ENCODE measurements around the gene RERE.
A peak's percentile ranks its signal among the peaks of the same experiment; 100 is the strongest.

The RERE gene

DNA sequence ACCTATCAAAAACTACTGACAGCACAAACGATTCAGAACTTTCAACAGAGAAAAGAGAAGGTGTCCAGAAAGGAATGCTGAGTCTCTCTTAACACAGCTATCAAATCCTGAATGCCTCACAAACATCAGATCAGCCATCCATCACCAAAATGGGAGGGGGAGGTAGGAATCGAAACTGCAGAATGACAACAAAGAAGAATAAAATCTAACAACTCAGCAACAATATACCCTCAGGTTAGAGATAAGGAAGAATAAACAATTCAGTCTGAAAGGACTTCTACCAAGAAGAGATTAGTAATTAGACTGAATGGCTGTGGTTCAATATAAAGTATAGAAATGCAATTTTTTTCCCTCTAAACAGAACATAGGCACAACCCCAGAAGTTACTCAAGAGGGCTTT is 94.4 kb downstream of the RERE start:
- Histone ChIP-seq H3K36me3 (ENCODE audit: control insufficient read depth in 2 of 2, insufficient read depth in 2 of 2, low read length in 2 of 2) (no peaks in the 10 kb centered on the region), H3K27ac (ENCODE audit: low read depth in 2 of 2, low read length in 2 of 2) (no peak overlapping the region), H3K4me3 (ENCODE audit: low read length in 2 of 2) (no peak overlapping the region), H3K9me3 (ENCODE audit: control insufficient read depth in 2 of 2, low read length in 2 of 2) (no peaks in the 10 kb centered on the region), H3K27me3 (ENCODE audit: control insufficient read depth in 2 of 2, insufficient read depth in 2 of 2, low read length in 2 of 2) (no peaks in the 10 kb centered on the region), H3K9ac (ENCODE audit: low read depth in 1 of 2, low read length in 2 of 2) (no peak overlapping the region), H3K4me1 (ENCODE audit: control insufficient read depth in 2 of 2, insufficient read depth in 2 of 2, low read length in 2 of 2) (peaks cover 0 to 2% of the 10 kb centered on the region in 2 donors)

GRCh38 chr1:8722366-8722765 is 95.1 kb downstream of the RERE start:
- Histone ChIP-seq H3K9ac (ENCODE audit: low read depth in 1 of 2, low read length in 2 of 2) (no peak overlapping the region), H3K4me1 (ENCODE audit: control insufficient read depth in 2 of 2, insufficient read depth in 2 of 2, low read length in 2 of 2) (no peaks in the 10 kb centered on the region), H3K4me3 (ENCODE audit: low read length in 2 of 2) (no peak overlapping the region), H3K9me3 (ENCODE audit: control insufficient read depth in 2 of 2, low read length in 2 of 2) (no peaks in the 10 kb centered on the region), H3K36me3 (ENCODE audit: control insufficient read depth in 2 of 2, insufficient read depth in 2 of 2, low read length in 2 of 2) (no peaks in the 10 kb centered on the region), H3K27me3 (ENCODE audit: control insufficient read depth in 2 of 2, insufficient read depth in 2 of 2, low read length in 2 of 2) (no peaks in the 10 kb centered on the region), H3K27ac (ENCODE audit: low read depth in 2 of 2, low read length in 2 of 2) (no peak overlapping the region)

GRCh38 chr1:8721679-8722324 is 95.6 kb downstream of the RERE start:
- Histone ChIP-seq H3K27ac (ENCODE audit: low read depth in 2 of 2, low read length in 2 of 2) (no peak overlapping the region), H3K27me3 (ENCODE audit: control insufficient read depth in 2 of 2, insufficient read depth in 2 of 2, low read length in 2 of 2) (no peaks in the 10 kb centered on the region), H3K4me1 (ENCODE audit: control insufficient read depth in 2 of 2, insufficient read depth in 2 of 2, low read length in 2 of 2) (no peaks in the 10 kb centered on the region), H3K9me3 (ENCODE audit: control insufficient read depth in 2 of 2, low read length in 2 of 2) (no peaks in the 10 kb centered on the region), H3K9ac (ENCODE audit: low read depth in 1 of 2, low read length in 2 of 2) (no peak overlapping the region), H3K4me3 (ENCODE audit: low read length in 2 of 2) (no peak overlapping the region), H3K36me3 (ENCODE audit: control insufficient read depth in 2 of 2, insufficient read depth in 2 of 2, low read length in 2 of 2) (no peaks in the 10 kb centered on the region)

- Histone ChIP-seq H3K27me3 (ENCODE audit: control insufficient read depth in 2 of 2, insufficient read depth in 2 of 2, low read length in 2 of 2) (no peaks in the 10 kb centered on the region), H3K4me3 (ENCODE audit: low read length in 2 of 2) (no peak overlapping the region), H3K4me1 (ENCODE audit: control insufficient read depth in 2 of 2, insufficient read depth in 2 of 2, low read length in 2 of 2) (no peaks in the 10 kb centered on the region), H3K27ac (ENCODE audit: low read depth in 2 of 2, low read length in 2 of 2) (no peak overlapping the region), H3K36me3 (ENCODE audit: control insufficient read depth in 2 of 2, insufficient read depth in 2 of 2, low read length in 2 of 2) (no peaks in the 10 kb centered on the region), H3K9ac (ENCODE audit: low read depth in 1 of 2, low read length in 2 of 2) (no peak overlapping the region), H3K9me3 (ENCODE audit: control insufficient read depth in 2 of 2, low read length in 2 of 2) (no peaks in the 10 kb centered on the region)
Observed at GRCh38 chr1:8720347-8720746, 97.1 kb downstream of the RERE start.

GRCh38 chr1:8718850-8719361 is 98.5 kb downstream of the RERE start:
- Histone ChIP-seq H3K27me3 (ENCODE audit: control insufficient read depth in 2 of 2, insufficient read depth in 2 of 2, low read length in 2 of 2) (no peaks in the 10 kb centered on the region), H3K9me3 (ENCODE audit: control insufficient read depth in 2 of 2, low read length in 2 of 2) (no peaks in the 10 kb centered on the region), H3K9ac (ENCODE audit: low read depth in 1 of 2, low read length in 2 of 2) (no peak overlapping the region), H3K36me3 (ENCODE audit: control insufficient read depth in 2 of 2, insufficient read depth in 2 of 2, low read length in 2 of 2) (no peaks in the 10 kb centered on the region), H3K4me3 (ENCODE audit: low read length in 2 of 2) (no peak overlapping the region), H3K27ac (ENCODE audit: low read depth in 2 of 2, low read length in 2 of 2) (no peak overlapping the region), H3K4me1 (ENCODE audit: control insufficient read depth in 2 of 2, insufficient read depth in 2 of 2, low read length in 2 of 2) (no peaks in the 10 kb centered on the region)

- peaks cover 8 to 10% of the 10 kb centered on the region in 2 donors for H3K4me1 ChIP-seq (ENCODE audit: control insufficient read depth in 2 of 2, insufficient read depth in 2 of 2, low read length in 2 of 2)
- no peaks in the 10 kb centered on the region for H3K9me3 ChIP-seq (ENCODE audit: control insufficient read depth in 2 of 2, low read length in 2 of 2)
- no peaks in the 10 kb centered on the region for H3K36me3 ChIP-seq (ENCODE audit: control insufficient read depth in 2 of 2, insufficient read depth in 2 of 2, low read length in 2 of 2)
- H3K9ac ChIP-seq (ENCODE audit: low read depth in 1 of 2, low read length in 2 of 2) = no peak overlapping the region
- H3K4me3 ChIP-seq (ENCODE audit: low read length in 2 of 2) = no peak overlapping the region
- no peaks in the 10 kb centered on the region for H3K27me3 ChIP-seq (ENCODE audit: control insufficient read depth in 2 of 2, insufficient read depth in 2 of 2, low read length in 2 of 2)
- H3K27ac ChIP-seq (ENCODE audit: low read depth in 2 of 2, low read length in 2 of 2) = no peak overlapping the region
Observed at GRCh38 chr1:8717148-8717547, 100.3 kb downstream of the RERE start.

- H3K27me3 ChIP-seq (ENCODE audit: control insufficient read depth in 2 of 2, insufficient read depth in 2 of 2, low read length in 2 of 2) = no peaks in the 10 kb centered on the region
- H3K9me3 ChIP-seq (ENCODE audit: control insufficient read depth in 2 of 2, low read length in 2 of 2) = no peaks in the 10 kb centered on the region
- H3K4me1 ChIP-seq (ENCODE audit: control insufficient read depth in 2 of 2, insufficient read depth in 2 of 2, low read length in 2 of 2) = peaks cover 11 to 12% of the 10 kb centered on the region in 2 donors
- no peak overlapping the region for H3K27ac ChIP-seq (ENCODE audit: low read depth in 2 of 2, low read length in 2 of 2)
- H3K4me3 ChIP-seq (ENCODE audit: low read length in 2 of 2) = no peak overlapping the region
- H3K9ac ChIP-seq (ENCODE audit: low read depth in 1 of 2, low read length in 2 of 2) = no peak overlapping the region
- no peaks in the 10 kb centered on the region for H3K36me3 ChIP-seq (ENCODE audit: control insufficient read depth in 2 of 2, insufficient read depth in 2 of 2, low read length in 2 of 2)
Observed at GRCh38 chr1:8716238-8716637, 101.2 kb downstream of the RERE start.

DNA sequence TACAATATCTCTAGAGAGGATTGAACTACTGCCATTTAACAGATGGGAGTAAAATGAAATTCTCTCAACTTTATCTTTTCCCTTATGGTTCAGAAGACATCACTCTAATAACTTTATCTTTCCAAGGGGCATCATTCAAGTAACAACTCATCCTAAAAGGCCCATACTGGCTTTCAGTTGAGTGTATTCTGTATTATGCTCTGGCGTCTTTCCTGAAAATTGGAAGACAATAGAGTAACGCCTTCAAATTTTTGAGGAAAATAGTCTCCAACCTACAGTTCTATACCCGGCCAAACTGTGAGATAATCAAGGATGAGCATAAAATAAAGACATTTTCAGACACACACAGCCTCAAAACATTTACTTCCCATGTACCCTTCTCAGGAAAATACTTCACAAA is 103.3 kb downstream of the RERE start:
- Histone ChIP-seq H3K27me3 (ENCODE audit: control insufficient read depth in 2 of 2, insufficient read depth in 2 of 2, low read length in 2 of 2) (no peaks in the 10 kb centered on the region), H3K9me3 (ENCODE audit: control insufficient read depth in 2 of 2, low read length in 2 of 2) (no peaks in the 10 kb centered on the region), H3K36me3 (ENCODE audit: control insufficient read depth in 2 of 2, insufficient read depth in 2 of 2, low read length in 2 of 2) (no peaks in the 10 kb centered on the region), H3K4me1 (ENCODE audit: control insufficient read depth in 2 of 2, insufficient read depth in 2 of 2, low read length in 2 of 2) (peaks cover 11 to 12% of the 10 kb centered on the region in 2 donors), H3K9ac (ENCODE audit: low read depth in 1 of 2, low read length in 2 of 2) (no peak overlapping the region), H3K4me3 (ENCODE audit: low read length in 2 of 2) (no peak overlapping the region), H3K27ac (ENCODE audit: low read depth in 2 of 2, low read length in 2 of 2) (no peak overlapping the region)

- Histone ChIP-seq H3K36me3 (ENCODE audit: control insufficient read depth in 2 of 2, insufficient read depth in 2 of 2, low read length in 2 of 2) (no peaks in the 10 kb centered on the region), H3K9me3 (ENCODE audit: control insufficient read depth in 2 of 2, low read length in 2 of 2) (no peaks in the 10 kb centered on the region), H3K9ac (ENCODE audit: low read depth in 1 of 2, low read length in 2 of 2) (peak overlapping the region; percentile 10 to 48), H3K27me3 (ENCODE audit: control insufficient read depth in 2 of 2, insufficient read depth in 2 of 2, low read length in 2 of 2) (no peaks in the 10 kb centered on the region), H3K27ac (ENCODE audit: low read depth in 2 of 2, low read length in 2 of 2) (peak overlapping the region; percentile 53 to 69), H3K4me3 (ENCODE audit: low read length in 2 of 2) (peak overlapping the region; percentile 37 to 46), H3K4me1 (ENCODE audit: control insufficient read depth in 2 of 2, insufficient read depth in 2 of 2, low read length in 2 of 2) (peaks cover 11 to 12% of the 10 kb centered on the region in 2 donors)
Observed at GRCh38 chr1:8712413-8713231, 104.8 kb downstream of the RERE start.

- no peaks in the 10 kb centered on the region for H3K27me3 ChIP-seq (ENCODE audit: control insufficient read depth in 2 of 2, insufficient read depth in 2 of 2, low read length in 2 of 2)
- no peaks in the 10 kb centered on the region for H3K9me3 ChIP-seq (ENCODE audit: control insufficient read depth in 2 of 2, low read length in 2 of 2)
- peak overlapping the region; percentile 53 to 69 for H3K27ac ChIP-seq (ENCODE audit: low read depth in 2 of 2, low read length in 2 of 2)
- H3K4me1 ChIP-seq (ENCODE audit: control insufficient read depth in 2 of 2, insufficient read depth in 2 of 2, low read length in 2 of 2) = peaks cover 11 to 15% of the 10 kb centered on the region in 2 donors
- H3K9ac ChIP-seq (ENCODE audit: low read depth in 1 of 2, low read length in 2 of 2) = peak overlapping the region; percentile 10 to 48
- peak overlapping the region; percentile 37 to 46 for H3K4me3 ChIP-seq (ENCODE audit: low read length in 2 of 2)
- no peaks in the 10 kb centered on the region for H3K36me3 ChIP-seq (ENCODE audit: control insufficient read depth in 2 of 2, insufficient read depth in 2 of 2, low read length in 2 of 2)
Observed at GRCh38 chr1:8711873-8712412, 105.5 kb downstream of the RERE start.
